Measurements from ENCODE around the gene PTPDC1. TPM values are rescaled to one million over a fixed set of nuclear protein-coding genes. Genes with fewer than 3 reads are reported as not detected.
"Not testable (repeated sequence)": the region's sequence is repeated elsewhere in the genome, so short reads cannot be mapped to it uniquely, and the experiment has no call there.

The PTPDC1 gene
- total RNA-seq, 1 donor from 2014 or later = 15.9 TPM

DNA sequence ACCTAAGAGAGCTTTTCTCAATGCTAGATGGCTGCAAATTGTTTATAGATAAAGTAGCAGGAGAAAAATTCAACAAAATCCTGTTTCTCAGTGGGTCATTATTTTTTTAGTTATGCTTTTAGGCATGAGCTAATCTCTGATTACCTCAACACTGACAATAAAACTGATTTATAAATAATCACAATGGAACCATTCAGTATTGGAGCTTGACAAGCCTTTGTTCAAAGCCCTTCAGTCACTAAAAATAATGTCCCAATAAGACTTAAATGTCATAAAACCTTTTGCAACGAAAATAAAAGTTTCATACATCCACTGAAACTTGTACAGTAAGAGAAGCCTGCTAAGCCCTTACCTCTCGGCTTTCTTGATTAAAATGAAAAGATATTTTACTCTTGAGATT is 27.2 kb downstream of the PTPDC1 start:
- H3K9ac ChIP-seq = no peak overlapping the region
- no peak overlapping the region for H3K4me3 ChIP-seq
- H3K27me3 ChIP-seq = no peaks in the 10 kb centered on the region
- Mint-ChIP-seq H3K27me3 (ENCODE audit: insufficient read depth, low read depth) (peaks cover 3% of the 10 kb centered on the region), H3K4me3 (no peak overlapping the region), H3K36me3 (peaks cover 6% of the 10 kb centered on the region), H3K9me3 (peaks cover 5% of the 10 kb centered on the region), H3K27ac (no peak overlapping the region), H3K4me1 (no peaks in the 10 kb centered on the region)
- H3K27ac ChIP-seq = no peak overlapping the region
- no peaks in the 10 kb centered on the region for H3K4me1 ChIP-seq
- no peaks in the 10 kb centered on the region for H4K20me1 ChIP-seq (ENCODE audit: low read depth)
- no peaks in the 10 kb centered on the region for H3K79me2 ChIP-seq (ENCODE audit: low read depth)
- no peaks in the 10 kb centered on the region for H3K36me3 ChIP-seq
- TF ChIP-seq, protein P1, sequence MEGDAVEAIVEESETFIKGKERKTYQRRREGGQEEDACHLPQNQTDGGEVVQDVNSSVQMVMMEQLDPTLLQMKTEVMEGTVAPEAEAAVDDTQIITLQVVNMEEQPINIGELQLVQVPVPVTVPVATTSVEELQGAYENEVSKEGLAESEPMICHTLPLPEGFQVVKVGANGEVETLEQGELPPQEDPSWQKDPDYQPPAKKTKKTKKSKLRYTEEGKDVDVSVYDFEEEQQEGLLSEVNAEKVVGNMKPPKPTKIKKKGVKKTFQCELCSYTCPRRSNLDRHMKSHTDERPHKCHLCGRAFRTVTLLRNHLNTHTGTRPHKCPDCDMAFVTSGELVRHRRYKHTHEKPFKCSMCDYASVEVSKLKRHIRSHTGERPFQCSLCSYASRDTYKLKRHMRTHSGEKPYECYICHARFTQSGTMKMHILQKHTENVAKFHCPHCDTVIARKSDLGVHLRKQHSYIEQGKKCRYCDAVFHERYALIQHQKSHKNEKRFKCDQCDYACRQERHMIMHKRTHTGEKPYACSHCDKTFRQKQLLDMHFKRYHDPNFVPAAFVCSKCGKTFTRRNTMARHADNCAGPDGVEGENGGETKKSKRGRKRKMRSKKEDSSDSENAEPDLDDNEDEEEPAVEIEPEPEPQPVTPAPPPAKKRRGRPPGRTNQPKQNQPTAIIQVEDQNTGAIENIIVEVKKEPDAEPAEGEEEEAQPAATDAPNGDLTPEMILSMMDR (IDR thresholded peaks at IDR 0.05) = no peak
- TF ChIP-seq EZH2 (IDR thresholded peaks at IDR 0.05) = no peak
- no peak for TF ChIP-seq EZH2phosphoT487 (IDR thresholded peaks at IDR 0.05)
- H3K9me3 ChIP-seq (ENCODE audit: low read depth) = no peaks in the 10 kb centered on the region
- no peak for DNase-seq (ENCODE audit: low spot score)
- no peaks in the 10 kb centered on the region for H3F3A ChIP-seq (ENCODE audit: low read depth)
- H3K4me2 ChIP-seq = no peak overlapping the region
- no peak overlapping the region for H2AFZ ChIP-seq (replicated peaks)

DNA sequence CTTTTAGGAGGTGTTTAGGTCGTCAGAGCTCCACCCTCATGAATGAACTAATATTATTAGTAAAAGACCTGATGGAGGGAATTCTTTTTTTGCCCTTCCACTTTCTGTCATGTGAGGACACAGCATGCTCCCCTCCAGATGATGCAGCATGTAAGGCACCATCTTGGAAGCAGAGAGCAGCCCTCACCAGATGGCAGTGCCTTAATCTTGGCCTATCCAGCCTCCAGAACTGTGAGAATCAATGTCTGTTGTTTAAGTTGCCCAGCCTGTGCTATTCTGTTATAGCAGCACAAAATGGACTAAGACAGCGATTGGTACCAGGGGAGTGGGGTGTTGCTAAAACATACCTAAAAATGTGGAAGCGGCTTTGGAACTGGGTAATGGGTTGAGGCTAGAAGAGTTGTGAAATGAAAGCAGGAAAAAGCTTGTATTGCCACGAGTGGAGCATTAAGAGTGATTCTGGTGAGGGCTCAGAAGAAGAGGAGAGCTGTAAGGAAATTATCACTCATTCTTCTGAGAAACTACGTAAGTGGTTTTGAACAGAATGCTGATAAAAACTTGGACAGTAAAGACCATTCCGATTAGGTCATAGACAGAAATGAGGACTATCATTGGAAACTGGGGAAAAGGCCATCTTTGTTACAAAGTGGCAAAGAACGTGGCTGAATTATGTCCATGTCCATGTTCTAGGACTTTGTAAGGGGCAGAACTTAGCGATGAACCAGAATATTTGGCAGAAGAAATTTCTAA is 28.6 kb downstream of the PTPDC1 start:
- no peak overlapping the region for H2AFZ ChIP-seq (replicated peaks)
- no peaks in the 10 kb centered on the region for H3K36me3 ChIP-seq
- no peak overlapping the region for H3K27ac ChIP-seq
- H3K9ac ChIP-seq = no peak overlapping the region
- H3K9me3 ChIP-seq (ENCODE audit: low read depth) = no peaks in the 10 kb centered on the region
- H3K4me1 ChIP-seq = no peaks in the 10 kb centered on the region
- H3K79me2 ChIP-seq (ENCODE audit: low read depth) = no peaks in the 10 kb centered on the region
- TF ChIP-seq EZH2phosphoT487 (IDR thresholded peaks at IDR 0.05) (no peak), EZH2 (IDR thresholded peaks at IDR 0.05) (no peak)
- TF ChIP-seq, protein P1 (IDR thresholded peaks at IDR 0.05) = no peak
- peaks cover 6% of the 10 kb centered on the region for H3K36me3 Mint-ChIP-seq
- no peak overlapping the region for H3K27ac Mint-ChIP-seq
- no peak overlapping the region for H3K4me3 ChIP-seq
- H4K20me1 ChIP-seq (ENCODE audit: low read depth) = no peaks in the 10 kb centered on the region
- DNase-seq (ENCODE audit: low spot score) = no peak
- H3K4me1 Mint-ChIP-seq = no peaks in the 10 kb centered on the region
- H3K27me3 Mint-ChIP-seq (ENCODE audit: insufficient read depth, low read depth) = no peaks in the 10 kb centered on the region
- H3K27me3 ChIP-seq = no peaks in the 10 kb centered on the region
- no peak overlapping the region for H3K4me2 ChIP-seq
- no peak overlapping the region for H3K4me3 Mint-ChIP-seq
- no peaks in the 10 kb centered on the region for H3F3A ChIP-seq (ENCODE audit: low read depth)
- peaks cover 5% of the 10 kb centered on the region for H3K9me3 Mint-ChIP-seq

DNA sequence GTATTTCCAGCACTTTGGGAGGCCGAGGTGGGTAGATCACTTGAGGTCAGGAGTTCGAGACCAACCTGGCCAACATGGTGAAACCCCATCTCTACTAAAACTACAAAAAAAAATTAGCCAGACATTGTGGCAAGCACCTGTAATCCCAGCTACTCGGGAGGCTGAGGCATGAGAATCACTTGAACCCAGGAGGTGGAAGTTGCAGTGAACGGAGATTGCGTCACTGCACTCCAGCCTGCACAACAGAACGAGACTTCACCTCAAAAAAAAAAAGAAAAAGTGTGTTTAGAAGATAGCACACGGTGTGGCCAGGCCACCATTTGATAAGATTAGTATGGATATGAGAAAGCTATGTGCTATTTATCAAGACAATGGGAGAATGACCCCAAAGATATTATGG is 35.8 kb downstream of the PTPDC1 start:
- not testable (repeated sequence) for H3K27me3 ChIP-seq; H3K4me3 Mint-ChIP-seq; H3F3A ChIP-seq (ENCODE audit: low read depth); H3K4me2 ChIP-seq; H3K9me3 ChIP-seq (ENCODE audit: low read depth); H3K9me3 Mint-ChIP-seq; H3K4me1 Mint-ChIP-seq; DNase-seq (ENCODE audit: low spot score); H3K27ac Mint-ChIP-seq; H4K20me1 ChIP-seq (ENCODE audit: low read depth); H3K4me1 ChIP-seq; H3K27ac ChIP-seq; H3K79me2 ChIP-seq (ENCODE audit: low read depth); H3K9ac ChIP-seq; H3K36me3 ChIP-seq; H3K4me3 ChIP-seq; H2AFZ ChIP-seq (replicated peaks); H3K27me3 Mint-ChIP-seq (ENCODE audit: insufficient read depth, low read depth)
- H3K36me3 Mint-ChIP-seq = peaks cover 13% of the 10 kb centered on the region

DNA sequence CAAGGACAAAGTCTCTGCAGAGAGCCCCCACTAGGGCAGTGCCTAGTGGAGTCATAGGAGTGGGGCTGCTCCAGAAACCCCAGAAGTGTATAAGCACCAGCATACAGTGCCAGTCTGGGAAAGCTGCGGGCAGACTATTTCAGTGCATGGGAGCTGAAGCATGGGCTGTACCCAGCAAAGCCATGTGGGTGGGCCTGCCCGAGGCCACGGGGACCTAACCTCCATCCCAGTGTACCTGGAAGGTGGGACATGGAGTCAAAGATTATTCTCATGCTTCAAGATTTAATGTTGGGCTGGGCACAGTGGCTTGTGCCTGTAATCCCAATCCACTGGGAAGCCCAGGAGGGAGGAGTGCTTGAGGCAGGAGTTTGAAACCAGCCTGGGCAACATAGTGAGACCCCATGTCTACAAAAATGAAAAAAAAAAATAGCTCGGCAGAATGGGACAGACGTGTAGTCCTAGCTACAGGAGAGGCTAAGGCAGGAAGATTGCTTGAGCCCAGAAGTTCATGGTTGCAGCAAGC is 36.7 kb downstream of the PTPDC1 start:
- Histone ChIP-seq H3K9ac (no peak overlapping the region), H4K20me1 (ENCODE audit: low read depth) (no peaks in the 10 kb centered on the region), H3K9me3 (ENCODE audit: low read depth) (no peaks in the 10 kb centered on the region), H3F3A (ENCODE audit: low read depth) (no peaks in the 10 kb centered on the region), H3K36me3 (no peaks in the 10 kb centered on the region), H3K27me3 (no peaks in the 10 kb centered on the region), H3K27ac (no peak overlapping the region), H3K4me3 (no peak overlapping the region), H3K79me2 (ENCODE audit: low read depth) (no peaks in the 10 kb centered on the region), H2AFZ (replicated peaks) (no peak overlapping the region), H3K4me1 (no peaks in the 10 kb centered on the region), H3K4me2 (no peak overlapping the region)
- H3K4me1 Mint-ChIP-seq = no peaks in the 10 kb centered on the region
- H3K36me3 Mint-ChIP-seq = peaks cover 13% of the 10 kb centered on the region
- TF ChIP-seq EZH2 (IDR thresholded peaks at IDR 0.05) = no peak
- TF ChIP-seq, protein P1 (IDR thresholded peaks at IDR 0.05) = no peak
- TF ChIP-seq EZH2phosphoT487 (IDR thresholded peaks at IDR 0.05) = no peak
- H3K9me3 Mint-ChIP-seq = peaks cover 15% of the 10 kb centered on the region
- no peak overlapping the region for H3K27ac Mint-ChIP-seq
- no peak overlapping the region for H3K4me3 Mint-ChIP-seq
- H3K27me3 Mint-ChIP-seq (ENCODE audit: insufficient read depth, low read depth) = peaks cover 2% of the 10 kb centered on the region
- no peak for DNase-seq (ENCODE audit: low spot score)
